ENCODE data around the gene APOL5.

GRCh38 chr22:35754761-35755160, 37.1 kb downstream of the APOL5 start:
- TF ChIP-seq EZH2 (IDR thresholded peaks at IDR 0.05; ENCODE audit: insufficient read depth, poor library complexity, severe bottlenecking) (no peak), EZH2phosphoT487 (IDR thresholded peaks at IDR 0.05; ENCODE audit: insufficient read depth, low read depth) (no peak)

Data from GM23248 (cell line).